ENCODE data around the gene ACSM2A. TPM values are rescaled to one million over a fixed set of nuclear protein-coding genes. Genes with fewer than 3 reads are reported as not detected.
"Not testable (repeated sequence)": the region's sequence is repeated elsewhere in the genome, so short reads cannot be mapped to it uniquely, and the experiment has no call there.

Gene ACSM2A, protein sequence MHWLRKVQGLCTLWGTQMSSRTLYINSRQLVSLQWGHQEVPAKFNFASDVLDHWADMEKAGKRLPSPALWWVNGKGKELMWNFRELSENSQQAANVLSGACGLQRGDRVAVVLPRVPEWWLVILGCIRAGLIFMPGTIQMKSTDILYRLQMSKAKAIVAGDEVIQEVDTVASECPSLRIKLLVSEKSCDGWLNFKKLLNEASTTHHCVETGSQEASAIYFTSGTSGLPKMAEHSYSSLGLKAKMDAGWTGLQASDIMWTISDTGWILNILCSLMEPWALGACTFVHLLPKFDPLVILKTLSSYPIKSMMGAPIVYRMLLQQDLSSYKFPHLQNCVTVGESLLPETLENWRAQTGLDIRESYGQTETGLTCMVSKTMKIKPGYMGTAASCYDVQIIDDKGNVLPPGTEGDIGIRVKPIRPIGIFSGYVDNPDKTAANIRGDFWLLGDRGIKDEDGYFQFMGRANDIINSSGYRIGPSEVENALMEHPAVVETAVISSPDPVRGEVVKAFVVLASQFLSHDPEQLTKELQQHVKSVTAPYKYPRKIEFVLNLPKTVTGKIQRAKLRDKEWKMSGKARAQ
- not detected for total RNA-seq
- long read RNA-seq, result 0 reads

DNA sequence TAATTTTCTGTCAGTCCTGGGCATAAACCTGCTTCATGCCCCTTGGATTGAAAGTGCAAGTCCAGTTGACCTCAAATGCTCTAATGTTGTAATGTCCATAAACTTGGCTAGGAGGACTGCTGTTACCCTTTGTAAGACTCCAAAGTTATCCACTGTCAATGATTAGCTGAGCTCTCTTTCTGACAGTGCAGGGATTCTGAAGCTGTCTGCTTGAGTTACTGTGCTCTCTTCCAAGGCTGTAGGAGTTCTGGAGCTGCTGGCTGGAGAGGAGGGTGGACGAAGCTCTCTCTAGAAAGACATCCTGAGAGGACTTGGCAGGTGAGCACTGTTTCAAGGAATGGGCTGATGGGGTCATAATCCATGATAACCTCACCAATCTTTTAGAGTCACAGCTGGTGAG, at the start of gene ACSM2A:
TSS of gene ACSM2A (plus strand) at position 158 of the 400 bp plus-strand sequence. CDS start 8,594 bp downstream, outside the sequence.
- ATAC-seq, result not testable (repeated sequence)

DNA sequence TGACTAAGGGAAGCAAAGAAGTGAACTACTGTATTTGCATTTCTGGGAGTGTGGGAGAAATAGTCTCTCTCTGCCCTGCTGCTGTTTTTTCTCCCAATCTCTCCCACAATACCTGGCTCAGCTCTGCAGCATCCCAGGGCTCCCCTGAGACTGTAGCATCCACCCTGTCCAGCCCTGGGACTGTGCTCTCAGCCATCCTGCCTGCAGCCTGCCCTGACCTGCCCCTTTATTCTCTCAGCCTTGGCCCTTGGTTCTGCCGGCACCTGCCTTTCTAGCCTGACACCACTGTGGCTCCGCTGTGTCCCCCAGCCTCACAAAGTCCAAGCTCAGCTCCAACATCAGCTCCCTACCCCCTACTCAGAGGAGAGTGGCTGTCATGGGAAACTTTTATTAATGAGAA, 48.7 kb upstream of the ACSM2A start:
- ATAC-seq, result no peak
- no peak for DNase-seq
- intact Hi-C loops (cut with DNase I, micrococcal nuclease), result no loop called here

More for the DNA sequence above, at the start of gene ACSM2A:
- intact Hi-C loops (cut with DNase I, micrococcal nuclease); DNase-seq: not testable (repeated sequence)

DNA sequence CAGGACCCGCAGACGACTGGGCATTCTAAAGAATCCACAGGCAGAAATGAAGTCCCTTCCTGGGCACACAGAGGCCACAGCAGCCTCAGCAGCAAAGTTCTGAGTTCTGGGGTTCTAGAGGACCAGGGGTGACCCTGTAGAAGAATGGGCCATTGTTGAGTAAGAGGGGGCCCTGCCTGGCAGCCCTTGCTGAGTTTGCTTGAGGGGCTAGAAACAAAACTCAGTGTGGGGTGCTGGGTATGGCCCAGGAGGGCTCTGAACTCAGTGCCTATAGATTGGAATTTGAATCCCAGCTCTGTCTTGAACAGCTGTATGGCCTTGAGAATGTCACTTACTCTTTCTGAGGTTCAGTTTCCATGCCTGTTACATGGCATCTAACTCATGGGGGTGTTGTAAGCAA, 46.7 kb upstream of the ACSM2A start, which contains the start of gene PDILT:
TSS of gene PDILT (minus strand) at position 101 of the 400 bp plus-strand sequence. CDS start 5,437 bp downstream, outside the sequence.
- no peak for DNase-seq
- intact Hi-C loops (cut with DNase I, micrococcal nuclease), result no loop called here
- ATAC-seq, result no peak

DNA sequence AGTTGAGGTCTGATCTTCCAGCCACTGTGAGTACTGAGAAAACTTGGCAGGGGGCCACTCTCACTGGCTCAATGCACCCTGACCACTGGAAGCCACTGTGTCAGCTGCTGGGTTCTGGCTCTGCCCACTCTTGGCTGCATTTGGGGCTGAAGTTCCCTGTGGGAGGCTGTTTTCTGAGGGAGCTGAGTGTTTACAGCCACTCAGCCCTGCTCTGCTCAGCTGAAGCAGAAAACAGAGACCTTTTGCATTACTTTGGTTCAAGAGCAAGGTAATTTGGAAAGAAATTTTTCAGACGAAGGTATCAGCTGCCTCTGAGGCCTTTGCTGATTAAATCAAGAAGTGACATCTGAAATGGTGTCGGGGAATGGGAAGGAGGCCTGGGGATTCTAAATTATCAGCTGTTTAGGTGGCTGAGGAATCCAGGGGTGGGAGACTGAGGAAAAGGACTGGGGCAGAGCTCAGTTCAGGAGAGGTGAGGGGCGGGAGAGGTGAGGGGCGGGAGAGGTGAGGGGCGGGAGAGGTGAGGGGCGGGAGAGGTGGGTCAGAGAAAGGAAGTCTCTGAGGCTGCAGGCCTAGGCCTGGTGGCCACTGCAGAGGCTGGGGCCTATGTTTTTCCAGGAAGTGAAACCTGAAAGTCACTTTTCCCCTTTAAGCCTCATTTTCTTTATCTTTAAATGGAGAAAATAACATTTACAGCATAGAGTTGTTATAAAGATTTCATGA, 41.8 kb upstream of the ACSM2A start, which contains the start of gene ACSM5:
TSS of gene ACSM5 (plus strand) at position 137 of the 723 bp plus-strand sequence. CDS start 1,951 bp downstream, outside the sequence.
- DNase-seq (peak; percentile 37 to 47), ATAC-seq (no peak)
- intact Hi-C loops (cut with DNase I, micrococcal nuclease), result no loop called here

DNA sequence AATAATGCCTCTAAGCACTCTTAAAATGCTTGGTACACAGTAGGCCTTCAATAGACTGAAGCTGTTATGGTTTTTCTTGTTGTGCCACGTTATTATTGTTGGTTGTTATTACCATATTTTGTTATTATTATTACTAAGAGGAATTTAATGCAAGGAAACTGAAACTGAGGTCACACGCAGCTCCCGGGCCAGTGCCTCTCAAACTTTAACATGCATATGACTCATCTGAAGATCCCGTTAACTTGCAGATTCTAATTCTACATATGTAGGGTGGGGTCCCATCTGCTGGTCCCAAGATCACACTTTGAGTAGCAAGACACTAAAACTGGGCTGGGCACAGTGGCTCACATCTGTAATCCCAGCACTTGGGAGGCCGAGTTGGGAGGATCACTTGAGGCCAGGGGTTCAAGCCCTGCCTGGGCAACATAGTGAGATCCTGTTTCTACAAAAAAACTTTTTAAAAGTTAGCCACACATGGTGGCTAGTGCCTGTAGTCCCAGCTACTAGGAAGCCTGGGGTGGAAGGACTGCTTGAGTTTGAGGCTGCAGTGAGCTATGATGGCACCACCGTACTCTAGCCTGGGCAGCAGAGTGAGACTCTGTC, 41.1 kb upstream of the ACSM2A start:
- intact Hi-C loops (cut with DNase I, micrococcal nuclease), result no loop called here
- ATAC-seq, result no peak
- no peak for DNase-seq

DNA sequence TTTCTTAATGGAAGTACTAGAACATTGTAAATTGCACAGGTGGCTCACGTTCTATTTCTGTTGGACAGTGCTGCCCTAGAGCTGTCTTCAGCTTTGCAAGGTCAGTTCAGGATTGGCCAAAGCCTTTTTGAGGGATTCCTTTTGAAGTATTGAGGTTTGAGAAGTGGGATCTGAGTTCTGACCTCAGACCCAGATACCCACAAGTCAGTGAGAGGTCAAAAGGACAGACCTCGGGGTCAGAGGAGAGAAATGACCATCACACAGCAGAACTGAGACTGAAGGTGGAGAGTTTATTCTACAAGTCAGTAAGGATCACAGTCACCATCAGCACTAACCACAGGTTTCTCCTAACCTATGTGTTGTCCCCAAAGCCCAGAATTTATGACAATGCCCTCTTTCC, 40.3 kb upstream of the ACSM2A start:
- intact Hi-C loops (cut with DNase I, micrococcal nuclease), result no loop called here
- ATAC-seq, result no peak
- no peak for DNase-seq

DNA sequence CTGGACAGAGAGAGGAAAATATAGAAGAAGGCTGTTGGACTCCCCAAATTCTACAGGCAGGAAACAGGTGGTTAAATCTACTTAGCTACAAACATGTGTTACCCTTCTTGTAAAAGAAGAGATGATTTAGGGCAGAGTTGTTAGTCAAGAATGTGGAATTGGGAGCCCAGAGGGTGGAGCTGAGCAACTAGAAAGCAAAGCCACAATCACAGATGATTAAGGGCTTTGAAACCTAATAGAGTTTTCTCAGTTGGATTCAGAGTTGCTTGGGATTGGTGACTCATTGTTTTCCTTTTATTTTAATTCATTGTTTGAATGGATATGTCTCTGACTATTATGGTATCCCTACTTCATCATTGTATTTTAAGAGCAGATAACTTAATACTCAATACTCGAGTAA, 35.8 kb upstream of the ACSM2A start:
- DNase-seq (no peak), ATAC-seq (no peak)

DNA sequence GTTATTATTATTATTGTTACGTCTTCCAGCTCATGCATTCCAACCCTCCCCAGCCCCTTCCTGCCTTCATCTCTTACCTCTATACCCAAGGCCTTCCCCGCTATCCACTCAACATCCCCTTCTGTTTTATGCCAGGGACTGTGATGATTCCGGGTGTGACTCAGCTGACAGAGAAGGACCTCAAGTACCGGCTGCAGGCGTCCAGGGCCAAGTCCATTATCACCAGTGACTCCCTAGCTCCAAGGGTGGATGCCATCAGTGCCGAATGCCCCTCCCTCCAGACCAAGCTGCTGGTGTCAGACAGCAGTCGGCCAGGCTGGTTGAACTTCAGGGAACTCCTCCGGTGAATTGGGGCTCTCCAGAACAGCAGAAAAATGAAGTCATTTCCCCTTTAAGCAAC, 32.2 kb upstream of the ACSM2A start:
- DNase-seq; intact Hi-C loops (cut with DNase I, micrococcal nuclease); ATAC-seq: not testable (repeated sequence)

More for the DNA sequence above, 35.8 kb upstream of the ACSM2A start:
- intact Hi-C loops (cut with DNase I, micrococcal nuclease), result no loop called here

DNA sequence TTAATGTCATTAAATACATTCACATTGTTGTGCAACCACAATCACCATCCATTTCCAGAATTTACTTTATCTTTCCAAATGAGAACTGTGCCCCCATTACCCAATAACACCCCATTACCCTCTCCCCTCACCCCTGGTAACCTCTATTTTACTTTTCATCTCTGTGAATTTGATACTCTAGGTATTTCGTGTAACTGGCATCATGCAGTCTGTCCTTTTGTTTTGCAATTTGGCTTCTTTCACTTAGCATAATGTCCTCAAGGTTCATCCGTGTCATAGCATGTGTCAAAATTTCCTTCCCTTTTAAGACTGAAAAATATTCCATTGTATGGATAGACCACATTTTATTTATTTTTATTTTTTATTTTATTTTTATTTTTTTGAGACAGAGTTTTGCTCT, 29.6 kb upstream of the ACSM2A start:
- ATAC-seq; DNase-seq; intact Hi-C loops (cut with DNase I, micrococcal nuclease): not testable (repeated sequence)

DNA sequence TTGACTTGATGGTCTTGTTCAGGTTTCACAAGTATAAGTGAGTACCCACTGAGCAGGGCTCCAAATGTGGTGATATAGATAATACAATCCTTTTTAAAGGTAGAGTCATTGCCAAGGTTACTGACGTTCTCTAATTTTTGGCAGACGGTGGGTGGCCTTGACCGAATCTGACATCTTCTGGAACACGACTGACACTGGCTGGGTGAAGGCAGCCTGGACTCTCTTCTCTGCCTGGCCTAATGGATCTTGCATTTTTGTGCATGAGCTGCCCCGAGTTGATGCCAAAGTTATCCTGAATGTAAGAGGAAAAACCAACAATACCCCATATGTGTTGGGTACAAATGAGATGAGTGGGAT, 27.6 kb upstream of the ACSM2A start:
- ATAC-seq; intact Hi-C loops (cut with DNase I, micrococcal nuclease); DNase-seq: not testable (repeated sequence)

DNA sequence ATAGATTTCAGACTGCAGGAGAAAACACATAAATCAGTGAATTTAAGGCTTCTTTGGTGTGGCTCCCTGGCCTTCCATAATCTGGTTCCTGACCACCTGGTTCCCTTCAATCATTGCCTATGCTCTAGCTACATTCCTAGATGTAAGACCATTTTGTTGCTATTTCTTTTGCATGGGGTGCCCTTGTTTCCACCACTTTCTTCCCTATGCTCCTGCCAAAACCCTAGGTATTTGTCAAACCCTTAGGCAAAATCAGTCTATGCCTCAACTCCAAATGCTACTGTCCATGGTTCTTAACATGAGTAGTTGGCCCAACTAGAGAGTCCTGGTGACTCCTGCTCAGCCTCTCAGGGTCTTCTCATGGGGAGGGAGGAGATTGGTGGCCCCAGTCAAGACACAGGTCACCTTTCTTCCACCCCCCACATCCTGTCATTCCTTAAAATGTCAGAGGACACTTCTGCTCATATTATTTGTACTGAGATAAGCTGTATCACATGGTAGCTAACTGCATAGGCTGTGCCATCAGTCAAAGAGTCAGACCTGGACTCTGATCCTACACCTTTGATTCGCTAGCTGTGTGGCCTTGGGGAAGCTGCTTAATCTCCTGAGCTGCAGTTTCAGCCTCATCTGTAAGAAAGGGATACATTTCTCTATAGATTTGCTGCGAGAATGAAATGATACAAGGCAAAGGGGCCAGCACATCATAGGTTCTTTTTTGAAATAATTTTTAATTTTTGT, 27.0 kb upstream of the ACSM2A start:
- ATAC-seq (no peak), DNase-seq (no peak)
- intact Hi-C loops (cut with DNase I, micrococcal nuclease), result no loop called here

DNA sequence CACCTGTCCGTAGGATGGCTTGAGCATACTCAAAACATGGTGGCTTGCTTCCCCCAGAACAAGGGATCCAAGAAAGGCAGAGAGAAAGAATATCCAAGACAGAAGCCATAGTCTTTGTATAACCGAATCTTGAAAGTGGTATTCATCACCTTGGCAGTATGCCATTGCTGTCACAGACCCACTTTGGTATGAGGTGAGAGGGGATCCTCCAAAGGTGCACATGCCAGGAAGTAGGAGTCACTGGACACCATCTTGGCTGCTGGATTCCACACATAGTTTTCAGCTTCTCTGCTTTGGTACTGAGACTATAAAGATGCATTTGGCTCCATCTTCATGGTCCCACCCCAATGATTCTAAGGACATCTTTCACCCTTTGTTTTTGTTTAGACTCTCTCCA, 23.9 kb upstream of the ACSM2A start:
- ATAC-seq, result not testable (repeated sequence)

DNA sequence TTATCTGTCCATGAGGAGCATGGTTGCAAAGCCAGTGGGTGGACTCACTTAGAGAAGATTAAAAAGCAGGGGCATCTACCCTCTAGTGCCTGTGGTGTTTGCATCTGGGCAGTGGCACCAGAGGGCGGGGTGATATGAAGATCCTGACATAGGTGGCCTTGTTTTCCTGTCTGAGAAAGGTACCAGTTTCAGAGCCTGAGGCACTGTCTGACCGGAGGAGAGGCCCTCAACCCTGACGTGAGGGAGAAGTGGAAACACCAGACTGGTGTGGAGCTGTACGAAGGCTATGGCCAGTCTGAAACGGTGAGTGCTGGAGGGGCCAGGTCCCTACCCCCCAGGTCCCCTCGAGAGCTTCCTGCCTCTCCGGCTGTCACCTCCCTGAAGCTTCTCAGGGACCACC, 21.8 kb upstream of the ACSM2A start:
- ATAC-seq; DNase-seq; intact Hi-C loops (cut with DNase I, micrococcal nuclease): not testable (repeated sequence)

More for the DNA sequence above, 23.9 kb upstream of the ACSM2A start:
- DNase-seq; intact Hi-C loops (cut with DNase I, micrococcal nuclease): not testable (repeated sequence)

DNA sequence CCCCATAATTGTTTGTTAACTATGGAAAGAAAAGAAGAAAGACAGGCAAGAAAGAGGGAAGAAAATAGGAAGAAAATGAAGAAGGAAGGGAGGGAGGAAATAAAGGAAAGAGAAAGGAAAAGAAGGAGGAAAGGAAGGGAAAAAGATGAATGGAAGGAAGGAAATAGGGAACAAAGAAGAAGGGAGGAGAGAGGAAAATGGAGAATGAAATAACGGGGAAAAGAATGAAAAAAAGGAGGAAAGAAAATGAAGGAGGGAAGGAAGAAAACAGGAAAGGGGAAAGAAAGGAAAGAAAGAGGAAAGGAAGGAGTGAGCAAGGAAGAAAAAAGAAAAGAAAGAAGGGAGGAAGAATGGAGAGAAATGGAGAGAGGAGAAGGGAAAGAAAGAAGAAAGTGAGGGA, 20.8 kb upstream of the ACSM2A start:
- intact Hi-C loops (cut with DNase I, micrococcal nuclease), result not testable (repeated sequence)

DNA sequence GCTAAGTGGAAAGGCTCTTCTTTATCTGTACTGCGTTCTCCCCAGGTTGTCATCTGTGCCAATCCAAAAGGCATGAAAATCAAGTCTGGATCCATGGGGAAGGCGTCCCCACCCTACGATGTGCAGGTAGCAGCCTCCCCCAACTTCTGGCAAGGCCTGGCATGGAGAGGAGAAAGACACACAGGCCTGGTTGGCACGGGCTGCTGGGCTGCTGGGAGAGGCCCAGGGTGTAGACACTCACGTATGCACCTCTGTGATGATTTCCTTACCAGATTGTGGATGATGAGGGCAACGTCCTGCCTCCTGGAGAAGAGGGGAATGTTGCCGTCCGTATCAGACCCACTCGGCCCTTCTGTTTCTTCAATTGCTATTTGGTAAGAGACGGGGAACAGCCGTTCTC, 20.4 kb upstream of the ACSM2A start:
- ATAC-seq, result no peak
- DNase-seq, result no peak
- intact Hi-C loops (cut with DNase I, micrococcal nuclease), result no loop called here

More for the DNA sequence above, 20.8 kb upstream of the ACSM2A start:
- not testable (repeated sequence) for DNase-seq, ATAC-seq

DNA sequence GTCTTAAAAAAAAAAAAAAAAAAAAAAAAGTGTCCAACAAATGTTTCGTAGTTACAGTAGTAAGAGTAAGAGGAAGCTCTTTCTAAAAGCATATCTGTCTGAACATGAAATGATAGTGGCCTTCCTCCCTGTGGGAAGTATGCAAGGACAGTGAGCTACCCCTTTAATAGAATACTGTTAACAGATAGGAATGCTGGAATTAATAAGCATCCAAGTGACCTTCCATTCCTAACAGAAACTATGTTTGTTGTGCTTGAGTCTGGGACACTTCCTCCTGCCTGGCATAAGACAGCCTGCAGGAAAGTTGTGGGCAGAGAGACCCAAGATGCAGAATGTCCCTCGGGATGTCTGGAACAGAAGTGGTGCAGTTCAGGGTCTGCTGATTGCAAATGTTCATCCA, 12.4 kb upstream of the ACSM2A start:
- intact Hi-C loops (cut with DNase I, micrococcal nuclease); ATAC-seq; DNase-seq: not testable (repeated sequence)

DNA sequence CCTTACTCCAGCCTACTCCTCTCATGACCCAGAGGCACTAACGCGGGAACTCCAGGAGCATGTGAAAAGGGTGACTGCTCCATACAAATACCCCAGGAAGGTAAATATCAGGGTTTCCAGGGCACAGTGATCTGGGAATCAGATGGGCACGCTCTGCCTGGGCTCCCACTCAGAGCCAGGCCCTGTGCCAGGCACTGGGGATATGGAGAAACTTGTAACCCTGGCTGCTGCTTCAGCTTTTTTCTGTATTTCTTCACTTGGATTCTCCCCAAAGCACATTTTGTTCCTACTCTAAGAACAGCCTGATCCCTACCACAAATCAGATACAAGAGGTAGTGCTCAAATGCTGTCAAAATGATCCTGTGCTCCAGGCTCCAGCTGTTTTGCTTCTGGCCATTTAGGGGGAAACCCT, 11.5 kb upstream of the ACSM2A start:
- intact Hi-C loops (cut with DNase I, micrococcal nuclease); DNase-seq; ATAC-seq: not testable (repeated sequence)

DNA sequence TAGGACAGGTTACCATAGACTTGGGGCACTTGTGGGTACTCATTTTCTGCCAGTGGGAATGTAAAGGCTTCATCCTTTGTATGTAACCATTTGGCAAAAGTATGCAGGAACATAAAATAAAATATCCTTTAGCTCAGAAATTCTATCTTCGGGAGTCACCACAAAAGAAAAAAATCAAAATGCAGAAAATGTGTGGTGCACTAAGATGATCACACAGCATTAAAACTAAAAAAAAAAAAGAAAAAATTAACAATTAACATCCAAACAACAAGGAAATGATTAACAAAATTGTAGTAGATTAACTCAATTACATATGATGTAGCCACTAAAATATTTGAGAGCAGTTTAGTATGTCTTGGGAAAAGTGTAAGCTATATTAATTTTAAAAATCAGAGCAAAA, 10.6 kb upstream of the ACSM2A start:
- DNase-seq; ATAC-seq; intact Hi-C loops (cut with DNase I, micrococcal nuclease): not testable (repeated sequence)
